MV-4-11 (cell line): ENCODE results near the gene TMEM151A.
A peak's percentile ranks its signal among the peaks of the same experiment; 100 is the strongest.

Experiments
- DNase-seq: peaks from one replicate; lab custom pipeline; 2025; lab: John Stamatoyannopoulos, UW

Gene TMEM151A

DNA sequence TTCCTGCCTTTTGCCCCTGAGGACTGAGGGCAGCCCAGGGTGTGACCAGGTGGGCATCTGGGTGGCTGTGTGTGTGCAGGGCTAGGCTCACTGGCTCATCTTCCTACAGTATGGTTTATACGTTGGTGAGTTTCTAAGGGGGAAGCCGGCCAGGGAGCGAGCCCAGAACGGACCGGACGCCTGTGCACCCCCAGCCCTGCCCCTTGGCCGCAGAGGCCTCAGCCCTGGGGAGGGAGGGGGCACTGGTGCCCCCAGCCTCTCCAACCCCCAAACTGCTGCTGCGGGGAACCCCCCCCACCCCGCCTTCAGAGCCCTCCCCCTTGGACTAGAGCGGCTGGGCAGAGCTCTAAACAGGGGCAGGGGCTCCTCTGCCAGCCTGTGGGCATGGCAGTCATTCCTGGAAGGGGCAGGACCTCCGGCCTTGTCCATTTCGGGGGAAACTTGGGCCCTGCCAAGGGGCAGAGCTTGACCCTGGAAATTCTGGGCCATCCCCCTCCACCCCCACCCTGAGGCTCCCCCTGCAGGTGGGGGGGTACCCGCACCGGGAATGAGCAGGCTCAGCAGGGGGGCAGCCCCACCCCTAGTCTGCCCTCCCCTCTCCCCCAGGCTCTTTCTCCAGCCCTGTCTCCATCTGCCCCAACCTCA lies 8.1 kb upstream of the TMEM151A start:
- DNase-seq: no peak

DNA sequence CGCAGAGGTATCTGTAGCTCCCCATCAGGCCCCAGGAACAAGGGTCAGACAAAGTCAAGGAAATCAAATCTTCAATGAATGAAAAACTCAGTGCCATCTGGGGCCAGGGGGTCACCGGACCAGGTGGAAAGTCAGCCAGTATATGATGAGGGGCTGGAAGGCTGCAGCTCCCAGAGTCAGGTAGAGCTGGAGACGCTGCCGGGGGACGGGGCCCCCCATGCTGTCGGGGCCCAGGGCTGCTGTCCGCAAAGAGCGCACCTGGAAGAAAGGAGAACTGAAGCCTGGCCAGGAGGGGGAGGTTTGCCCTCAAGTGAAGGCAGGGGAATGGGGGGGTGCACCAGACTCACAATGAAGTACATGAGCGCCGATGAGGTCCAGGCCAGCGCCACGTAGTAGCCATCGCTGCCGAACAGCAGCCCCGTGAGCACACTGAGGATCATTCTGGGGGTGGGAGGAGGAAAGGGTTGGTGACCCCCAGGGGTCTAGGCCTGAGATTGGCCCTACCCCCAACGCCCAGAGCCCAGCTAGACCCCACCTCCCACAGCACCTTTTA lies 7.1 kb upstream of the TMEM151A start:
- DNase-seq: no peak

DNA sequence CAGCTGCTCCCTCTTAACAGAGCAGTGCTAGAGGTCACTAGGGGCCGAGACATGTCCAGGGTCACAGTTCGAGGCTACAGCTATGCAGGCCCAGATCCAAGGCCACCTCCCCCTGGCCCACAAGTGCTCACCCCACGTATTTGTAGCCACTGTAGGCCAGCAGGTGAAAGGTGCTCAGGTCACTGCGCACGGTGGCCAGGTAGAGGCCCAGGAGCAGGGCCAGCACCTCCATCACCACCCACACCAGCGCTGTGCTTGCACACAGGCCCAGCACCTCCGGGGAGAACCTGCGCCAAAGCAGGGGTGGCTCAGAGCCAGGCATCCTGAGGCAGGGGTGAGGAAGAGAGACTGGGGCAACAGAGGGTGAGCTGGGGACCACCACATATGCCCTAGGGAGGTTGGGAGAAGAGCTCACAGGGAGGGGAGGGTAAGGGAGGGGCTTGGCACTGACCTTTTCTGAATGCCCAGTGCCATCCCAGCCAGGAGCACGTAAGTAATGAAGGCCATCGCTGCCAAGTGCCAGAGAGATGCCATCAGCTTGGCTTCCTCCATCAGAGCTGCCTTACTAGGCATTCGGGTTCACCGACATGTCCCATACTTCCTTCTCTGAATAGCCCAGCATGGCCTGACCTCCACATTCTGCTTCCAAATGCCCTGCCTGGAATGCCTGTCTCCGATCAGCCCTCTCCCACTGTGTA lies 6.3 kb upstream of the TMEM151A start:
- DNase-seq: no peak

DNA sequence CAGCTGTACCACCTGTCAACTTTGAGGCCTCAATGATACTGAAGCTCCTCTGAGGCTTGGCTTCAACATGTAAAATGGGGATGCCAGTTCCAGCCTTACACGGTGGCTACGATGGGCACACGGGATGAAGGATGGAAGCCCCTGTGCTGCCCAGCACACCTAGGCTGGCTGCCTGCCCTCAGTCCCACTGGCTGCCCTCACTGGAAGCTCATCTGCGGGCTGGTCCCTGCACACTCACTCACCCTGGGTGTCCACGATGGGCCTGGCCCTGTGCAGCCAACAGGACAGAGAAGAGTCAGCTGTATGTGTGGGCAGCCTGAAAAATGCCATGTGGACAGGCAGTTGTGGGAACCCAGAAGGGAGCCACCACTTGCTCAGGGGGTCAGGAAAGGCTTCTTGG lies 5.0 kb upstream of the TMEM151A start:
- DNase-seq: no peak

DNA sequence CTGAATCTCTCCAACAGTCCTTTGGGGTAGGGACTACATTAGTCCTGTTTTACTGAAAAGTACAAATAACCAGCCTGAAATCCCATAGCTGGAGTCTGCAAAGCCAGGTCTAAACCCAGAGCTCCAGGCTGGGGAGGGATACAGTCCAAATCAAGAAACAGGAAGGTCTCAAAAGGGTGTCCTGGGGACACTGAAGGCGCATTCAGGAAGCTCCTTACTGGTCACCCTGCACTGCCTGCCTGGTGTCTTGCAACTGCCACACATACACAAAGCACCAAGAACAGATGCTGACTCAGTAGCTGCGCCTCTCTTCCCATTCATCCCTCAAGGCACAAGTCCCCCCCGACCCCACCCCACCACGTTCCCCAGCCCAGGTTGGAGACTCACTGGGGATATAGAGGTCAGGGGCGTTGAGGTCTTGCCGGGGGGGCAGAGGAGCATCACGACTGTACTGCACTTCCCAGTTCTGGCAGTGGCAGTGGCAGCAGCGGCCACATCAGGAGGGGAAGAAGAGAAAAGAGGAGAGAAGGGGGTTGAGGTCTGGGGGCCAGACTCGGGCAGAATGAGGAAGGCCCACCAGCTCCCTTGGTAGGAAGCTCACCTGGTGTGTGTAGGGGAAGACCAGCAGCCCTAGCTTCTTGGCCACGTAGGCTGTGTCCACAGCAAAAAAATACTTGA lies 4.3 kb upstream of the TMEM151A start:
- peak; percentile 32 for DNase-seq

DNA sequence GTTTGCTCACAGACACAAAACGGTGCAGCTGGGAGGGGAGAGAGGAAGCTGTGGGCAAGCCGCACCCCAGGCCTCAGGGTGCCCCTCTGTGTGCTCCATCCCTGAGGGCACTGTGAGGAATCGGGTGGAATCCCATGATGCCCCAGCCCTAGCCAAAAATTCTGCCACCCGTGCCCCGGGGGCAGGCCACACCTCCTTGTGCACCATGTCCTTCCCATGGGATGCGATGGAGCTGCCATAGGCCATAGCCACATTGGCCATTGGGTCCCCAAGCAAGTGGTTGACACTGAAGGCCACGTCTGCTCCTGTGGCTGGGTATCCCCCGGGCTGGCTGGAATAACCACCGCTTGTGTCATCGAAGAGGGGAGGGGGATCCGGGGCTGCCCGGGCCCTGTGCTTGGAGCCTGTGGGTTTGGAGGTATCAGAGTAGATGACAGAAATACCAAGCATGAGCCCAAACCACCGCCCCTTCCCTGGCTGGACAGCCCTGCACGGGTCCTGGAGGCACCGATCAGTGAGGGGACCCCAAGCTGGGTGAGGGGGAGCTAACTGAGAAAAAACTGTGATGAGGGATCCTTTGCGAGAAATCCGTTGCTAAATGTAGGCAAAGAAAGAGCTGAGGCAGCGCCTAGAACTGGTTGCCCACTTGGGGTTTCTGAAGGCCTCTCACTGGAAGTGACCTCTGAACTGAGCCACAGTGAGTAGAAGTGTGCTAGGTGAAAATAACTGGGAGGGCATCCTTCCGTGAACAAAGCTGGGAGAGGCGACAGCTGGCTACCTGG lies 3.6 kb upstream of the TMEM151A start:
- DNase-seq: peak; percentile 43

DNA sequence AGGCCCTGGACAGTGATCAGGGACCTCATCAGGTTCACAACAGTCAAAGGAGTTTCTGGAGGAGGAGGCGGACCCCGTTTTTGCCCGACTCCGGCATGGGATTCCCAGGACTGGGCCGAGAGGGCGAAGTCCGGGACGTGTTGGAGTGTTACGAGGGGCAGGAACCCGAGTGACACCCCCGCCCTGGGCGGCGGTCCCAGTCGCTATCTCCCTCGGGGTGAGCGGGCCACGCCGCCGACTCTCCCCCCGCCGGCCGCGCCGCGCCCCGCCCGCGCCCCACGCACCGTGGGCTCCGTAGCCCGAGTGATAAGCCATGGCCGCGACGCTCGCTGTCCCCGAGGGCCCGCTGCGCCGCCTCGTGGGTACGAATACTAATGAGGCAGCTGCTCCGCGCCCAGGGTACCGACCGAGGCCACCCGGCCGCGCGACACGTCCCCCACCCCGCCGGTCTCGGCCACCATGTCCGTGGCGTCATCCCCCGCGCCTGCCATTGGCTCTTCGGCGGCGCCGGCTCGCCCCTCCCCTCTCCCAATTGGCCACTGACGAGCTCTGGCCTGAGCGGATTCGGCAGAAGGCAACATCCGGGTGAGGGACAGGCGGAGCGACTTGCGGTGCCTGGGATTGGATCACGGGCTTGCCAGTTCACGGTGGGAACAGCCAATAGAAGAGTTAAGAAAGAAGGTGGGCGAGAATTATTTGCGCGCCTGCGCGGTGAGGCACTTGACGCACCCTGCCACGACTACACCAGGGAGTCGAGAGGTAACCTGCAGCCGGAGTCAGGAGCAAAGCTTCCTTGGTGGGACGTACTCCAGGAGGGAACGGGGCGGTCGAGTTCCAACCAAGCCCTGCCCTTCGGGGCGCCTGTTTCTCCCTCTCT lies 2.8 kb upstream of the TMEM151A start, which contains the start of gene YIF1A:
YIF1A (minus strand) TSS at position 473 of the 877 bp plus-strand sequence; CDS start at position 315, 158 bp downstream.
- peak; percentile 99 for DNase-seq

DNA sequence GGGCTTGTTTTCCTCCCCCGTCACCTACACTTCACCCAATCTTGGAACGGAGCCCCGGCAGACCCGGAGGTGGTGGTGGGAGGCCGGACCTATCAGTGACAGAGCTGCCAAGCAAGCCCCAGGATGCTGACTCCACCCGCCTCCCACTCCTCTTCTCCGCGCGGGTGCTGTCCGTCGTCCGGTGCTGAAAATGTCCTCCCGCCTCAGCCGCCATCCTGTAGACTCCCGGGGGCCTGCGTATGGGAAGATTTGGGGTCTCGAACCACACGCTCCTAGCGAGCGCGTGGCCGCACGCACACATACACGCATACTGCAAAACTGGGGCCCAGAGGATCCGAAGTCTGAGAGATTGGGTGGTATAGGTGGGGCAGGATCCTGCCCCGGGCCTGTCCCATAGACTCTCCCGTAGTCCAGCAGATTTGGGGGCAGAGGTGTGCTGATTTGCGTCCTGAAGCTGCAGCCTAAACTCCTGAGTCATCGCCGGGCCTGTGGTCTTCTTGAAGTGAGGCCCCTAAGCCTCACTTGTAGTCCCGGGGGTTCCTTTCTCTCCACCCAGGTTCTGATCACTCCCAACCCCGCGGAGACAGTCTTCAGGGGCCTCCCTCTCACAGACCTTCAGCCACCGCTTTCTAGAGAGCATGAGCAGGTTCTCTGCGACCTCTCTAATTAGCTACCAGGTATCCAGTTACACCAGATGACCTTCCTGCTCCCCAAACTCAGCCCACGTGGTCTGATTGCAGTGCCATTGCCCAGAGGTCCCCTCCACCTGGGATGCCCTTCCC lies 2.0 kb upstream of the TMEM151A start:
- DNase-seq: peak; percentile 55

DNA sequence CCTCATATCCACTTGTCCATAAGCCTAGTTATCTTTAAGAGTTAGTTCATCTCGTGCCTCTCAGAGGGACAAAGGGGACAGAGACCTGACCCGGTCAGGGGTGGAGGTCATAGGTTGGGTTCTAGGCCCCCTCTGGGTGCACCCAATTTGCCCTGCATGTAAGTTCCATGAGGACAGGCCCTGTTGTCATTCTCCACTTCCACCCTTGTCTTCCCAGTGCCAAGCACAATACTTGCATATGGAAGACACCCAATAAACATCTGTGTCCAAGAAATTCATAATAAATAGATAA lies 1.4 kb upstream of the TMEM151A start:
- DNase-seq: no peak

DNA sequence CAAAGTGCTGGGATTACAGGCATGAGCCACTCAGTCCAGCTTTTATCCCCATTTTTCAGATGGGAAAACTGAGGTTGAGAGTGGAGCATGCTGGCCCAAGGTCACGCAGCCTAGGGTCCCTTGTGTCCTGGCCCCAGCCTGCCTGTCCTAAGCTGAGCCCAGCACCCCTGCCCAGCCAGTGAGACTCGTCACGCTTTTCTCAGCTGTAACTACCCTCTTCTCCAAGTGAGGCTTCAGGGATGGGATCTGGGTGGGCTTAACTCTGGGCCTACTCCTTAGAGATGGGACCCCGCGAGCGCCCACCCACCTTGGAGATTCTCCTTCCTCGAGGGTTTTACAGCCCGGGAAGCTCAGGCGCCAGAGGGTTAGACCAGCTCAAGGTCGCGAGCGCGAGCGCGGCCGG lies 390 bp upstream of the TMEM151A start:
- DNase-seq: no peak

DNA sequence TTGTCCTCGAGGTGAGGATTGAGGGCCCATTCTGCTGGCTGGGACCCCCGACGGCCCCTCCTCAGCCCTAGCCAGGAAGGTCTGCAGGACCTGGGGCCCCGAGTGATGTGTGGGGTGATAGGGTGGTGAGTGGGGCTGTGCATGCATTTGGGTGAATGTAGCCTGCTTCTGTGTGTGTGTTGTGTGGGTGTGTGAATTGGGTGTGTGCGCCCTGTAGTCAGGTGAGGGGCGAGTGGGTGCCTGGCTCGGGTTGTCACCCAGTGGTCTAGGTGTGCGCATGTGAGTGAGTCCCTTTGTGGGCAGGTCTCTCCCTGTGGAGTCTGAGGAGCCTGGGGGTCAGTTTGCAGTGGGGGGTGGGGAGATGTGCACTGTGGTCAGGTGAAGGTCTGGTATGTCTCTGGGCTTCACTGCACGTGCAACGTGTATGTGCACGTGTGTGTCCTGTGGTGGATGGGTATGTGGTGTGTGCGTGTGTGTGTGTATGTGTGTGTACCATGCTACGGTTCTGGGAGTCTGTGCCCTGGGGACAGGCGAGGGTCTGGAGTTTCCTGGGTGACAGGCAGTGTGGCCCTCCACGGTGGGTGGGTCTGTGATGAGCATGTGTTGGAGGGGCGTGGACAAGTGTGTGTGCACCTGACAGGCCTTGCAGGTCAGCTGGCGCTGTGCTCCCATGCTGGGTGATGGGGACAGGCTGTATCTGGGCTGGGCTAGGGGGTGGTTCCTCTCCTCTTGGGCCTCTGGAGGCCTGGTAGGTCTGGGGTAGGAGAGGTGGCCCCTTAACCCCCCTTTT lies 1.0 kb downstream of the TMEM151A start:
- no peak for DNase-seq

DNA sequence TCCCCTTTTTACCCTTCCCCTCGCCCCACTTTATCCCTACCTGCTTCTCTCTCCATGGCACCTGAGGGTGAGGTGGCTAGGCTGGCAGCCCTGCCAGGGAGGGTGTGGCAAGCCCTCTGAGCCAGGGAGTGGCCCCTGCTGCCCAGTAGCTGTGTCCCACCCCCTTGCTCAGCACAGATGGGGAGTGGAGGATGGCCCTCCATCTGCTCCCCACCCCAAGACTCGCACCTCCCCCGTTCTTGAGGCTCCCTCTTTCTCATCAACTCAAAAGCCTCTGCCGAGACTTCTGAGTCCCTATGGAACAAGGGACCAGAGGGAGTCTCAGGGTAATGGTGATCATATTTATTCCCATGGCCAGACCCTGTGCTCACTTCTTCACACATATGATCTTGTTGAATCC lies 1.7 kb downstream of the TMEM151A start:
- no peak for DNase-seq

DNA sequence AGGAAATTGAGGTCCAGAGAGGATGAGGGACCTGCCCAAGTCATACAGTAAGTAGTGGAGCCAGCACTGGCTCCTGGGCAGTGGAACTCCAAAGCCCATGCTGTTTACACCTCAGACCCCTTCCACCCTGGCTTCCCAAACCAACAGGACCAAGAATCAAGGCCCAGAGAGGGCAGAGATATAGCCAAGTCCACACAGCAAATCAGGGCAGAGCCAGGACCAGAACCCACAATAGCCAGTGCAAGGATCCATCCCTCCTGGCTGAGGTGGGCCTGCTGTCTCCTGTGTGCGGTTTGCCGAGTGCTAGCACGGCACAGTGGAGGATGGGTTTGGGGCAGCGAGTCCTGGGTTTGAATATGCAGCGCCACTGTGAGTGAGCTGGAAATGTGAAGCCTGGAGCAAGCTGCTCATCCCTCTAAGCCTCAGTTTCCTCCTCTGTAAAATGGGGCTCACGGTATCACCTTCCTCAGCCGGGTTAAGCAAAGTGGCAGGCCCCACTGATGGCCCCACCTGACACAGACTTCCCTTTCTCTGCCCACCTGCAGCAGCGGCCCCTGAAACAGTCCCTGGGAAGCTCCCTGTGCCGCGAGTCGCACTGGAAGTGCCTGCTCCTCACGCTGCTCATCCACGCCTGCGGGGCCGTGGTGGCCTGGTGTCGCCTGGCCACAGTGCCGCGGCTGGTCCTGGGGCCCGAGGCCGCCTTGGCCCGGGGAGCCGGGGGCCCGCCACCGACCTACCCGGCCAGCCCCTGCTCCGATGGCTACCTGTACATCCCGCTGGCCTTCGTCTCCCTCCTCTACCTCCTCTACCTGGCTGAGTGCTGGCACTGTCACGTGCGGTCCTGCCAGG lies 2.3 kb downstream of the TMEM151A start:
- DNase-seq: no peak

DNA sequence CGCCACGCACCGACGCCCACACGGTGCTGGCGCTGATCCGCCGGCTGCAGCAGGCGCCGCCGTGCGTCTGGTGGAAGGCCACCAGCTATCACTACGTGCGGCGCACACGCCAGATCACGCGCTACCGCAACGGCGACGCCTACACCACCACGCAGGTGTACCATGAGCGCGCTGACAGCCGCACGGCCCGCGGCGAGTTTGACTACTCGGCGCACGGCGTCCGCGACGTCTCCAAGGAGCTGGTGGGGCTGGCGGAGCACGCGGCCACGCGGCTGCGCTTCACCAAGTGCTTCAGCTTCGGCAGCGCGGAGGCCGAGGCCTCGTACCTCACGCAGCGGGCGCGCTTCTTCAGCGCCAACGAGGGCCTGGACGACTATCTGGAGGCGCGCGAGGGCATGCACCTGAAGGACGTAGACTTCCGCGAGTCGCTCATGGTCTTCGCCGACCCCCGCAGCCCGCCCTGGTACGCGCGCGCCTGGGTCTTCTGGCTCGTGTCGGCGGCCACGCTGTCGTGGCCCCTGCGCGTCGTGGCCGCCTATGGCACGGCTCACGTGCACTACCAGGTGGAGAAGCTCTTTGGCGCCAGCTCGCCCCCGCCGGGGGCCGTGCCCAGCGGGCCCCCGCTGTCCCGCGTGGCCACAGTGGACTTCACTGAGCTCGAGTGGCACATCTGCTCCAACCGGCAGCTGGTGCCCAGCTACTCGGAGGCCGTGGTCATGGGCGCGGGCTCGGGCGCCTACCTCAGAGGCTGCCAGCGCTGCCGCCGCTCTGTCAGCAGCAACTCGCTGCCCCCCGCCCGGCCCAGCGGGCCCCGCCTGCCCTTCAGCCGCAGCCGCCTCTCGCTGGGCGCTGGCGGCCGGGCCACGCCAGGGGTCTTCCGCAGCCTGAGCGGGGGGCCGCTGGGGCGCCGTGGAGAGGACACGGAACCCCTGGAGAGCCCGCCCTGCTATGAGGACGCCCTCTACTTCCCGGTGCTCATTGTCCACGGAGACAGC lies 3.2 kb downstream of the TMEM151A start:
- DNase-seq: no peak

DNA sequence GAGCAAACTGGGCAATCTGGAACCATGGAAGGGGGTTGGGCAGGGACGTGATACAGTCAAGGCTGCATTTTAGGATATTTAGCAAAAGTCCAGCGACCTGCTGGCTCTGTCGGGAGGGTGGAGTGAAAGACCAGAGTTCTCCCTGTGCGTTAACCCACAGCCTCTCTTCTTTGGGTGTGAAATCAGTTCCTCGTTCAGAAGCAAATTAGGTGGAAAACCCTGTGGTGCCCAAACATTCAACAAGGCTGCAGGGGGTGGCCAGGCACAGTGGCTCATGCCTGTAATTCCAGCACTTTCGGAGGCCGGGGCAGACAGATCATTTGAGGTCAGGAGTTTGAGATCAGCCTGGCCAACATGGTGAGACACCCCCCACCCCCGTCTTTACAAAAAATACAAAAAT lies 5.9 kb downstream of the TMEM151A start:
- DNase-seq: no peak

DNA sequence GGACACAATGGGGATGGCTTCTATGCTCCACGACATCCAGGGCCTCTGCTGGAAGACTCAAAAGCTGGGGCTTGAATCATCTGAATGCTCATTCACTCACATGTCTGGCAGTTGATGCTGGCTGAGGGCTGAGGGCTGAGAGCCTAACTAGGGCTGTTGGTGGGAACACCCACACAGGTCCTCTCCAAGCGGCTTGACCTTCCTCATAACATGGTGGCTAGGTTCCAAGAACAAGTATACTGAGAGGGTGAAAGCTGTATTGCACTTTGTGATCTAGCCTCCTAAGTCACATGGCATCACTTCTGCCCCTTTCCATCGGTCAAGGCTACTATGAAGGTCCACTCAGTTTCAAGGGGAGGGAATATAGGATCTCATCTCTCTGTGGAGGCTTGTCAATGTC lies 7.5 kb downstream of the TMEM151A start:
- DNase-seq: no peak

DNA sequence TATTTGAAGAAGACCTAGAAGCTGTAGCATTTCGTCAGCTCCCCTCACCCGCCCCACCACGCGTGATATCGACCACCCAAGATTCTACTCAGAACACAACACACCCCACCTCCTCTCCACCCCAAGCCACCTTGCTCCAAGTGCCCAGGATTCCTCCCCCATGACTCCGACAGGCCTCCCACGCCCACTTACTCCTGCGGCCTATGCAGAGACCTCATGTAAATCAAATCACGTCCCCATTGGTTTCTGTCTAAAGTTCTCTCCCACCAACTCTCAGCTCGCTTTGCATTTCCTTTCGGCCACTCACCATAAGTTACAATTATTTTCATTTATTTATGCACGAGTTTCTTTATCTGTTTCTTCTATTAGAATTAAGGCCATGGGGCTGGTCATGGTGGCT lies 11.0 kb downstream of the TMEM151A start:
- DNase-seq: no peak

DNA sequence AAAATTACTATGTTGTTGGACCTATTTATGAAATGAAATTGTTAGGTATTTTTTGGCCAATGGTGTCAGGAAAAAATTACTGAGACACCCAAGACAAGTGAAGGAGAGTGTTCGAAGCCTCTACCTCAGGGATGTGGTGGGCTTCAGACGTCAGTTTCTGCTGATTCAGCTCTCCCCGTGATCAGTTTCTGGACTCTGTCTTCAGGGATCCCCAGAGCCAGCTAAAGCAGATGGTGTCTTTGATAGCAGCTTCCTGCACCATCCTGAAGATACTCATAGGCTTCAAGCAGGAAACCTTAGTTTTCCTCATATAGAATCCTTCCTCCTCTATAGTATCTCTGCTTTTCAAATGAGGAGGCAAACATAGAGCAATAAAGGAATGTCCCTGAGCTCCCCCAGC lies 17.8 kb downstream of the TMEM151A start:
- DNase-seq: no peak
